HepG2 (cell line): ENCODE data around the gene NCKAP1. TPM values are rescaled to one million over a fixed set of nuclear protein-coding genes. Genes with fewer than 3 reads are reported as not detected.
A peak's percentile ranks its signal among the peaks of the same experiment; 100 is the strongest.

Experiments
- ATAC-seq: fragments of 200-7000 bp; cut with Tn5 transposase; 3 replicates; pipeline ENCODE4 v1.9.1; 2020; ENCODE audit warnings: mild to moderate bottlenecking, moderate library complexity
- BruUV-seq: library from RNA; stranded (reverse); fragments of 400-500 nt; replicated peaks from 2 replicates; lab custom pipeline; 2021; lab: Mats Ljungman, UMichigan
- CTCF ChIA-PET: fragments of 300-600 bp; formaldehyde crosslinking; extraction: SDS; loops from one replicate; lab custom pipeline; 2021; ENCODE audit warnings: low total read pairs, inconsistent platforms, low intra/inter-chr PET ratio; lab: Yijun Ruan, JAX
- POLR2A ChIA-PET: fragments of 350-600 bp; sonication (Branson Sonifier 250); formaldehyde crosslinking; loops from one replicate; lab custom pipeline; 2020; ENCODE audit warnings: antibody characterized with exemption, inconsistent platforms; lab: Yijun Ruan, JAX
- DNase-seq: peaks from one replicate; pipeline ENCODE4 v3.0.0-alpha.2; 2015; ENCODE audit warnings: low spot score
- FAIRE-seq: peaks from 3 replicates; lab custom pipeline; 2011; peaks lifted over from hg19 to GRCh38; lab: Jason Lieb, UNC
- H2AFZ ChIP-seq: one replicate; pipeline ENCODE4 v1.6.1; 2011; ENCODE audit warnings: low read length, inconsistent platforms
- H3K27ac ChIP-seq: fragments of 300-600 bp; 3 replicates; pipeline ENCODE4 v1.8.0; 2011; ENCODE audit warnings: mixed run types, mild to moderate bottlenecking, mixed read lengths, low read length, inconsistent platforms; ENCODE audit not compliant: insufficient read depth; ENCODE audit errors: extremely low read length
- H3K27me3 ChIP-seq, 2 experiments: fragments of 200-600 bp in 1 of 2; 2 replicates in 1 of 2; 3 replicates in 1 of 2; pipeline versions ENCODE4 v1.6.0 to v1.8.0; 2011; ENCODE audit warnings: low read length in 2 of 2, mild to moderate bottlenecking in 2 of 2, moderate library complexity in 2 of 2, inconsistent platforms in 1 of 2; ENCODE audit not compliant: insufficient read depth in 2 of 2, control insufficient read depth in 1 of 2
- H3K36me3 ChIP-seq, 2 experiments: fragments of 200-600 bp in 1 of 2; replicated peaks in 1 of 2; 2 replicates in 1 of 2; 3 replicates in 1 of 2; pipeline versions ENCODE4 v1.5.1 to v1.8.0; 2011; ENCODE audit warnings: low read length in 2 of 2, inconsistent platforms in 1 of 2; ENCODE audit not compliant: insufficient read depth in 2 of 2, control insufficient read depth in 1 of 2
- H3K4me1 ChIP-seq: 2 replicates; pipeline ENCODE4 v1.5.1; 2012; ENCODE audit warnings: low read length, inconsistent platforms; ENCODE audit not compliant: insufficient read depth
- H3K4me2 ChIP-seq: 2 replicates; pipeline ENCODE4 v1.6.0; 2011; ENCODE audit warnings: low read depth, low read length, inconsistent platforms
- H3K4me3 ChIP-seq, 3 experiments: fragments of 200-600 bp in 1 of 3; sonication (generic), shearing (Covaris generic) in 1 of 3; replicated peaks in 1 of 3; 2 replicates each; pipeline ENCODE4 v1.5.1; 2011 to 2016; ENCODE audit warnings: low read length in 3 of 3, inconsistent platforms in 2 of 3, low read depth in 2 of 3, mild to moderate bottlenecking in 2 of 3, control low read depth in 1 of 3, mixed read lengths in 1 of 3; ENCODE audit not compliant: insufficient read depth in 1 of 3
- H3K79me2 ChIP-seq: one replicate; pipeline ENCODE4 v1.6.1; 2011; ENCODE audit warnings: low read length, inconsistent platforms; ENCODE audit not compliant: insufficient read depth
- H3K9ac ChIP-seq: 2 replicates; pipeline ENCODE4 v1.6.0; 2011; ENCODE audit warnings: mild to moderate bottlenecking, low read depth, low read length, inconsistent platforms; ENCODE audit not compliant: insufficient read depth
- H3K9me3 ChIP-seq: 2 replicates; pipeline ENCODE4 v1.5.1; 2012; ENCODE audit warnings: mild to moderate bottlenecking, low read length
- H4K20me1 ChIP-seq: 2 replicates; pipeline ENCODE4 v1.6.0; 2011; ENCODE audit warnings: inconsistent platforms, mild to moderate bottlenecking, low read length, moderate library complexity; ENCODE audit not compliant: insufficient read depth
- CENPX ChIP-seq: sonication (generic); formaldehyde crosslinking; IDR thresholded peaks from 2 replicates; pipeline ENCODE4 v1.9.0; 2021; ENCODE audit warnings: mild to moderate bottlenecking, missing genetic modification reagents, moderate library complexity
- FIP1L1 ChIP-seq: fragments of 200-400 bp; formaldehyde crosslinking; IDR thresholded peaks from 2 replicates; pipeline ENCODE4 v1.6.1; 2018; ENCODE audit warnings: low read depth, mild to moderate bottlenecking, low read length, moderate library complexity, borderline replicate concordance; ENCODE audit not compliant: insufficient read depth
- HCFC1 ChIP-seq: fragments of 150-350 bp; IDR thresholded peaks from 2 replicates; pipeline ENCODE4 v1.6.1; 2014; ENCODE audit warnings: low read depth, low read length
- PPARG ChIP-seq: conservative IDR thresholded peaks from 2 replicates; pipeline ENCODE4 v1.6.1; 2016; ENCODE audit warnings: missing biosample characterization, missing genetic modification reagents
- SIN3A ChIP-seq: IDR thresholded peaks from 2 replicates; pipeline ENCODE4 v1.6.1; 2011; ENCODE audit warnings: low read depth, mild to moderate bottlenecking, control low read depth, low read length, borderline replicate concordance
- SNAPC2 ChIP-seq: sonication (generic); formaldehyde crosslinking; IDR thresholded peaks from 2 replicates; pipeline ENCODE4 v1.8.1; 2022; ENCODE audit warnings: mild to moderate bottlenecking, missing genetic modification reagents
- TSC22D2 ChIP-seq: sonication (generic); formaldehyde crosslinking; IDR thresholded peaks from 2 replicates; pipeline ENCODE4 v1.5.1; 2020; ENCODE audit warnings: missing genetic modification reagents, mild to moderate bottlenecking, borderline replicate concordance
- ZBTB42 ChIP-seq: sonication (generic); formaldehyde crosslinking; IDR thresholded peaks from 2 replicates; pipeline ENCODE4 v1.5.0; 2020; ENCODE audit warnings: mild to moderate bottlenecking, missing genetic modification reagents
- ZNF329 ChIP-seq: sonication (generic); formaldehyde crosslinking; IDR thresholded peaks from 2 replicates; pipeline ENCODE4 v1.9.0; 2021; ENCODE audit warnings: low read depth, mild to moderate bottlenecking, missing genetic modification reagents
- ZNF629 ChIP-seq: sonication (generic); formaldehyde crosslinking; conservative IDR thresholded peaks from 2 replicates; pipeline ENCODE4 v1.5.0; 2020; ENCODE audit warnings: missing genetic modification reagents
- WGBS: methylation state at CpG from one replicate; pipeline ENCODE4 v1.1.6; 2017; ENCODE audit warnings: low lambda C conversion rate; 5-methylcytosine and 5-hydroxymethylcytosine counted together
- in situ Hi-C: cut with HindIII; loops from 2 replicates; pipeline ENCODE4 v1.10.0; 2017; ENCODE audit warnings: low pct_unique_long_range_greater_than_20kb; ENCODE audit not compliant: extremely low pct_ligation_motif_present
- intact Hi-C: fragments of 100-400 bp; cut with micrococcal nuclease; formaldehyde crosslinking; loops from one replicate; pipeline ENCODE4 v1.10.0; 2022; ENCODE audit not compliant: unreplicated experiment
- polyA plus RNA-seq, 8 experiments: library from polyadenylated mRNA; depleted of rRNA in 3 of 8; stranded (reverse) in 7 of 8; unstranded in 1 of 8; fragments of >200 nt; fragmentation: Illumina TruSeq in 4 of 8; extraction: Trizol in 4 of 8; gene quantifications; 2 replicates each; pipeline versions ENCODE4 v1.2.1 to v1.2.3, GENCODE V29; 2011 to 2016; ENCODE audit warnings: low read depth in 4 of 8, missing spikeins in 1 of 8, mixed read lengths in 1 of 8; ENCODE audit not compliant: insufficient read depth in 1 of 8
- total RNA-seq, 5 experiments: library from RNA; depleted of rRNA; stranded (reverse); fragments of >200 nt; fragmentation: Illumina TruSeq; extraction: Trizol; gene quantifications; 2 replicates each; pipeline ENCODE4 v1.2.3, GENCODE V29; 2016; ENCODE audit warnings: low read depth in 1 of 5
- TF ChIP-seq, protein P1 (sequence below): IDR thresholded peaks from 2 replicates; pipeline ENCODE4 v1.6.1; 2016; ENCODE audit warnings: control low read depth
- TF ChIP-seq, protein P2 (sequence below): sonication (generic); formaldehyde crosslinking; conservative IDR thresholded peaks from 2 replicates; pipeline ENCODE4 v1.5.0; 2020; ENCODE audit warnings: missing genetic modification reagents
- TF ChIP-seq, protein P3 (sequence below): sonication (generic); formaldehyde crosslinking; IDR thresholded peaks from 2 replicates; pipeline ENCODE4 v1.5.0; 2020; ENCODE audit warnings: mild to moderate bottlenecking, missing genetic modification reagents

The NCKAP1 gene
- total and polyA plus RNA-seq, 2 of the 13 experiments (the other 11 are each of a cell fraction or from before 2014, with no cell fraction given): 72.1 to 96.3 TPM

DNA sequence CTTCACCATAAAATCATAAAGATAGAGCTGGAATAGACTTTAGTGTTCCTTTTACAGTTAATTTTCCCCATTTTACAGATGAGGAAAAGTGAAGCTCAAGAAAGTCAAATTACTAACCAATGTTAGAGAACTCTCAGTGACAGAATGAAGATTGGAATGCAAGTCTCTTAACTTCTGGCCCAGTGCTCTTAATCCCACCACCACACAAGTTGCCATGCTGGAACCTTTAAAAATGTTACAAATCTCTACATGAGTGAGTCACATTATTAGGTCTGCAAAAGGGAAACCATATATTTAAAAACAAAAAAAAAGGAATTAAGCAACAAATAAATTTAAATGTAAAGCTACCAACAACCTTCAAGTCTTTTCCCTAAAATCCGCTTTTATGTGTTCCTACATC, 3.5 kb downstream of the NCKAP1 start:
- no peak for DNase-seq
- TF ChIP-seq ZNF329 (CRISPR knock-in tag): no peak
- 0 out of 2 replicates have a peak, but pooled peaks have one; percentile 5 for TF ChIP-seq PPARG
- 0 out of 2 replicates have a peak, but pooled peaks have one; percentile 37 for TF ChIP-seq ZNF629 (CRISPR knock-in tag)
- no TSS peak for BruUV-seq
- in situ Hi-C loops (no loop called here), intact Hi-C loops (no loop called here)
- H4K20me1 ChIP-seq: peaks cover 59% of the 10 kb centered on the region
- no peaks in the 10 kb centered on the region for H3K36me3 ChIP-seq
- H2AFZ ChIP-seq: no peak overlapping the region
- H3K4me2 ChIP-seq: peak overlapping the region; percentile 88
- H3K9ac ChIP-seq: no peak overlapping the region
- peaks cover 77% of the 10 kb centered on the region for H3K79me2 ChIP-seq
- no peak for FAIRE-seq
- H3K4me3 ChIP-seq: peak overlapping the region in 2 of 3 experiments; percentile 1 to 99; a peak in 2 of 6 replicates
- WGBS: 95% methylated on average over 1 of the region's 1 CpG
- POLR2A ChIA-PET: no interaction called here
- CTCF ChIA-PET: no interaction called here
- no peak overlapping the region for H3K27ac ChIP-seq
- ATAC-seq: no peak
- H3K27me3 ChIP-seq: peaks cover 0 to 8% of the 10 kb centered on the region in 2 experiments; a peak in 2 of 5 replicates
- peaks cover 63% of the 10 kb centered on the region for H3K4me1 ChIP-seq
- H3K9me3 ChIP-seq: no peaks in the 10 kb centered on the region

DNA sequence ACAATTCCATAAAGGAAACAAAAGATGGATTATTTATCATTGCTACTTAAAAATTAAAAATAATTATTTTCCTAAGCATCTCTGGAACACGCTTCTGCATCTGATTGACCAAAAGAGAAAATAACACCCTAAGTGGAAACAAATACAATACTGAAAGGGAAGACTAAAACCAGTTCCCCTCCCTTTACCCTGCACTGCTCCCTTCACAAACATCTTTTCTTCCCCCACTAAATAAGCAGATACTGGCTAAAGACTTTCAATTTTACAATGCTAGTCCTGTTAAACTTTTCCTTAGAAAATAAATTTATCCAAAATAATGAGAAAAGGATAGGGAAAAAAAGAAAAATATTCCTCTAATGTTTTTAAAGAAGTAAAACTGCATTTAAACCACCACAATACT, 4.3 kb downstream of the NCKAP1 start:
- 96% methylated on average over 1 of the region's 1 CpG for WGBS
- Histone ChIP-seq H3K27me3 (peaks cover 0 to 2% of the 10 kb centered on the region in 2 experiments; a peak in 2 of 5 replicates), H3K4me2 (peak overlapping the region; percentile 88; the same call in 1 of the 2 replicates), H3K4me3 (no peak overlapping the region), H3K4me1 (peaks cover 64% of the 10 kb centered on the region), H4K20me1 (peaks cover 67% of the 10 kb centered on the region), H3K79me2 (peaks cover 86% of the 10 kb centered on the region), H3K27ac (no peak overlapping the region), H3K9me3 (no peaks in the 10 kb centered on the region), H3K36me3 (no peaks in the 10 kb centered on the region), H2AFZ (no peak overlapping the region), H3K9ac (no peak overlapping the region)
- ChIA-PET POLR2A (no interaction called here), CTCF (no interaction called here)
- in situ Hi-C loops: no loop called here
- ATAC-seq: no peak
- no peak for FAIRE-seq
- intact Hi-C loops: no loop called here
- no peak for DNase-seq
- no TSS peak for BruUV-seq
- TF ChIP-seq, protein P1, sequence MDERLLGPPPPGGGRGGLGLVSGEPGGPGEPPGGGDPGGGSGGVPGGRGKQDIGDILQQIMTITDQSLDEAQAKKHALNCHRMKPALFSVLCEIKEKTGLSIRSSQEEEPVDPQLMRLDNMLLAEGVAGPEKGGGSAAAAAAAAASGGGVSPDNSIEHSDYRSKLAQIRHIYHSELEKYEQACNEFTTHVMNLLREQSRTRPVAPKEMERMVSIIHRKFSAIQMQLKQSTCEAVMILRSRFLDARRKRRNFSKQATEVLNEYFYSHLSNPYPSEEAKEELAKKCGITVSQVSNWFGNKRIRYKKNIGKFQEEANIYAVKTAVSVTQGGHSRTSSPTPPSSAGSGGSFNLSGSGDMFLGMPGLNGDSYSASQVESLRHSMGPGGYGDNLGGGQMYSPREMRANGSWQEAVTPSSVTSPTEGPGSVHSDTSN (CRISPR knock-in tag): no peak
- TF ChIP-seq, protein P2, sequence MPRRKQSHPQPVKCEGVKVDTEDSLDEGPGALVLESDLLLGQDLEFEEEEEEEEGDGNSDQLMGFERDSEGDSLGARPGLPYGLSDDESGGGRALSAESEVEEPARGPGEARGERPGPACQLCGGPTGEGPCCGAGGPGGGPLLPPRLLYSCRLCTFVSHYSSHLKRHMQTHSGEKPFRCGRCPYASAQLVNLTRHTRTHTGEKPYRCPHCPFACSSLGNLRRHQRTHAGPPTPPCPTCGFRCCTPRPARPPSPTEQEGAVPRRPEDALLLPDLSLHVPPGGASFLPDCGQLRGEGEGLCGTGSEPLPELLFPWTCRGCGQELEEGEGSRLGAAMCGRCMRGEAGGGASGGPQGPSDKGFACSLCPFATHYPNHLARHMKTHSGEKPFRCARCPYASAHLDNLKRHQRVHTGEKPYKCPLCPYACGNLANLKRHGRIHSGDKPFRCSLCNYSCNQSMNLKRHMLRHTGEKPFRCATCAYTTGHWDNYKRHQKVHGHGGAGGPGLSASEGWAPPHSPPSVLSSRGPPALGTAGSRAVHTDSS (CRISPR knock-in tag): no peak
- no peak for TF ChIP-seq ZBTB42 (CRISPR knock-in tag)
- TF ChIP-seq TSC22D2 (CRISPR knock-in tag): no peak
- TF ChIP-seq, protein P3, sequence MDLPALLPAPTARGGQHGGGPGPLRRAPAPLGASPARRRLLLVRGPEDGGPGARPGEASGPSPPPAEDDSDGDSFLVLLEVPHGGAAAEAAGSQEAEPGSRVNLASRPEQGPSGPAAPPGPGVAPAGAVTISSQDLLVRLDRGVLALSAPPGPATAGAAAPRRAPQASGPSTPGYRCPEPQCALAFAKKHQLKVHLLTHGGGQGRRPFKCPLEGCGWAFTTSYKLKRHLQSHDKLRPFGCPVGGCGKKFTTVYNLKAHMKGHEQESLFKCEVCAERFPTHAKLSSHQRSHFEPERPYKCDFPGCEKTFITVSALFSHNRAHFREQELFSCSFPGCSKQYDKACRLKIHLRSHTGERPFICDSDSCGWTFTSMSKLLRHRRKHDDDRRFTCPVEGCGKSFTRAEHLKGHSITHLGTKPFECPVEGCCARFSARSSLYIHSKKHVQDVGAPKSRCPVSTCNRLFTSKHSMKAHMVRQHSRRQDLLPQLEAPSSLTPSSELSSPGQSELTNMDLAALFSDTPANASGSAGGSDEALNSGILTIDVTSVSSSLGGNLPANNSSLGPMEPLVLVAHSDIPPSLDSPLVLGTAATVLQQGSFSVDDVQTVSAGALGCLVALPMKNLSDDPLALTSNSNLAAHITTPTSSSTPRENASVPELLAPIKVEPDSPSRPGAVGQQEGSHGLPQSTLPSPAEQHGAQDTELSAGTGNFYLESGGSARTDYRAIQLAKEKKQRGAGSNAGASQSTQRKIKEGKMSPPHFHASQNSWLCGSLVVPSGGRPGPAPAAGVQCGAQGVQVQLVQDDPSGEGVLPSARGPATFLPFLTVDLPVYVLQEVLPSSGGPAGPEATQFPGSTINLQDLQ (CRISPR knock-in tag): no peak
- TF ChIP-seq SIN3A: no peak
- TF ChIP-seq SNAPC2: no peak
- no peak for TF ChIP-seq CENPX
- TF ChIP-seq FIP1L1: no peak
- no peak for TF ChIP-seq HCFC1
